ENCODE data around the gene SRF. TPM values are rescaled to one million over a fixed set of nuclear protein-coding genes. Genes with fewer than 3 reads are reported as not detected.

SRF gene
- 21.2 TPM for polyA plus RNA-seq (2013)

GRCh38 chr6:43170931-43171706 lies at the start of gene SRF:
TSS of gene SRF (plus strand) at chr6:43171269. CDS start at chr6:43171657, 388 bp downstream.
- Histone ChIP-seq H3K27ac (ENCODE audit: insufficient read depth in 1 of 2, low read depth in 1 of 2, low read length in 2 of 2, poor library complexity in 1 of 2, severe bottlenecking in 2 of 2) (peak within 1 kb of the TSS; percentile 61 to 87), H3K4me3 (ENCODE audit: control insufficient read depth in 1 of 7, extremely low read depth in 1 of 7, insufficient read depth in 4 of 7, low read depth in 2 of 7, low read length in 6 of 7) (peak within 1 kb of the TSS; percentile 71 to 90 (median 85)), H3K27me3 (replicated peaks in 2 of 5; ENCODE audit: control insufficient read depth in 4 of 5, insufficient read depth in 5 of 5, low read length in 4 of 5) (no peaks in the 10 kb centered on the region), H3K4me1 (ENCODE audit: control extremely low read depth in 1 of 4, control insufficient read depth in 4 of 4, insufficient read depth in 4 of 4, low read length in 3 of 4) (peaks cover 17 to 46% (median 40%) of the 10 kb centered on the region in 4 experiments), H3K9me3 (ENCODE audit: control extremely low read depth in 1 of 5, control insufficient read depth in 4 of 5, insufficient read depth in 2 of 5, low read depth in 1 of 5, low read length in 4 of 5) (no peaks in the 10 kb centered on the region), H3K36me3 (ENCODE audit: control insufficient read depth in 4 of 4, insufficient read depth in 4 of 4, low read length in 3 of 4) (peaks cover 2 to 15% (median 5%) of the 10 kb centered on the region in 4 experiments)
- CTCF ChIA-PET = interaction anchor here (0.6 to 2.1 kb wide), 6 partner anchors 7 to 588 kb away, joined by 3 to 8 read pairs (median 4); partner anchors contain the start of genes CUL9 and DNPH1
- POLR2A ChIA-PET = interaction anchor here (0.5 to 1.2 kb wide), 2 partner anchors 11 to 427 kb away, joined by 3 read pairs; partner anchors contain the start of gene CUL9
- DNase-seq = peak; percentile 99 to 100 (median 99)
- 0% methylated on average over 62 of the region's 83 CpGs for WGBS (ENCODE audit: insufficient coverage)

- 71% methylated on average over 1 of the region's 2 CpGs for WGBS (ENCODE audit: insufficient coverage)
- Histone ChIP-seq H3K27ac (ENCODE audit: insufficient read depth in 1 of 2, low read depth in 1 of 2, low read length in 2 of 2, poor library complexity in 1 of 2, severe bottlenecking in 2 of 2) (no peak overlapping the region), H3K27me3 (replicated peaks in 2 of 5; ENCODE audit: control insufficient read depth in 4 of 5, insufficient read depth in 5 of 5, low read length in 4 of 5) (no peaks in the 10 kb centered on the region), H3K36me3 (ENCODE audit: control insufficient read depth in 4 of 4, insufficient read depth in 4 of 4, low read length in 3 of 4) (no peaks in the 10 kb centered on the region), H3K4me1 (ENCODE audit: control extremely low read depth in 1 of 4, control insufficient read depth in 4 of 4, insufficient read depth in 4 of 4, low read length in 3 of 4) (no peaks in the 10 kb centered on the region), H3K4me3 (ENCODE audit: control insufficient read depth in 1 of 7, extremely low read depth in 1 of 7, insufficient read depth in 4 of 7, low read depth in 2 of 7, low read length in 6 of 7) (no peak overlapping the region), H3K9me3 (ENCODE audit: control extremely low read depth in 1 of 5, control insufficient read depth in 4 of 5, insufficient read depth in 2 of 5, low read depth in 1 of 5, low read length in 4 of 5) (no peaks in the 10 kb centered on the region)
- no peak for DNase-seq
- CTCF ChIA-PET = interaction anchor here (1.0 to 1.1 kb wide), 2 partner anchors 21 to 23 kb away, joined by 3 read pairs; no protein-coding TSS in a partner anchor
- POLR2A ChIA-PET = no interaction called here
Measured at GRCh38 chr6:43122146-43122545, 48.9 kb upstream of the SRF start.

GRCh38 chr6:43123461-43124314 lies 47.4 kb upstream of the SRF start:
- 96% methylated on average over 23 of the region's 25 CpGs for WGBS (ENCODE audit: insufficient coverage)
- CTCF ChIA-PET = interaction anchor here (0.8 to 3.1 kb wide), 5 partner anchors 11 to 52 kb away, joined by 3 to 19 read pairs (median 3); no protein-coding TSS in a partner anchor
- H3K27me3 ChIP-seq (replicated peaks in 2 of 5; ENCODE audit: control insufficient read depth in 4 of 5, insufficient read depth in 5 of 5, low read length in 4 of 5) = no peaks in the 10 kb centered on the region
- no peaks in the 10 kb centered on the region for H3K36me3 ChIP-seq (ENCODE audit: control insufficient read depth in 4 of 4, insufficient read depth in 4 of 4, low read length in 3 of 4)
- H3K9me3 ChIP-seq (ENCODE audit: control extremely low read depth in 1 of 5, control insufficient read depth in 4 of 5, insufficient read depth in 2 of 5, low read depth in 1 of 5, low read length in 4 of 5) = no peaks in the 10 kb centered on the region
- no peaks in the 10 kb centered on the region for H3K4me1 ChIP-seq (ENCODE audit: control extremely low read depth in 1 of 4, control insufficient read depth in 4 of 4, insufficient read depth in 4 of 4, low read length in 3 of 4)
- POLR2A ChIA-PET = interaction anchor here (0.5 kb wide), 1 partner anchor 241 kb away, joined by 4 read pairs; no protein-coding TSS in a partner anchor
- no peak overlapping the region for H3K27ac ChIP-seq (ENCODE audit: insufficient read depth in 1 of 2, low read depth in 1 of 2, low read length in 2 of 2, poor library complexity in 1 of 2, severe bottlenecking in 2 of 2)
- H3K4me3 ChIP-seq (ENCODE audit: control insufficient read depth in 1 of 7, extremely low read depth in 1 of 7, insufficient read depth in 4 of 7, low read depth in 2 of 7, low read length in 6 of 7) = no peak overlapping the region
- no peak for DNase-seq

- ChIA-PET CTCF (interaction anchor here (0.7 to 3.1 kb wide), 5 partner anchors 10 to 109 kb away, joined by 3 to 19 read pairs (median 3); no protein-coding TSS in a partner anchor), POLR2A (no interaction called here)
- H3K27me3 ChIP-seq (replicated peaks in 2 of 5; ENCODE audit: control insufficient read depth in 4 of 5, insufficient read depth in 5 of 5, low read length in 4 of 5) = no peaks in the 10 kb centered on the region
- H3K27ac ChIP-seq (ENCODE audit: insufficient read depth in 1 of 2, low read depth in 1 of 2, low read length in 2 of 2, poor library complexity in 1 of 2, severe bottlenecking in 2 of 2) = no peak overlapping the region
- no peak for DNase-seq
- H3K4me1 ChIP-seq (ENCODE audit: control extremely low read depth in 1 of 4, control insufficient read depth in 4 of 4, insufficient read depth in 4 of 4, low read length in 3 of 4) = peaks cover 0 to 2% (median 0%) of the 10 kb centered on the region in 4 experiments
- no peak overlapping the region for H3K4me3 ChIP-seq (ENCODE audit: control insufficient read depth in 1 of 7, extremely low read depth in 1 of 7, insufficient read depth in 4 of 7, low read depth in 2 of 7, low read length in 6 of 7)
- 88% methylated on average over 4 of the region's 6 CpGs for WGBS (ENCODE audit: insufficient coverage)
- no peaks in the 10 kb centered on the region for H3K9me3 ChIP-seq (ENCODE audit: control extremely low read depth in 1 of 5, control insufficient read depth in 4 of 5, insufficient read depth in 2 of 5, low read depth in 1 of 5, low read length in 4 of 5)
- H3K36me3 ChIP-seq (ENCODE audit: control insufficient read depth in 4 of 4, insufficient read depth in 4 of 4, low read length in 3 of 4) = no peaks in the 10 kb centered on the region
Measured at GRCh38 chr6:43124481-43124880, 46.6 kb upstream of the SRF start.

GRCh38 chr6:43125119-43125518 lies 46.0 kb upstream of the SRF start:
- DNase-seq = no peak
- Histone ChIP-seq H3K9me3 (ENCODE audit: control extremely low read depth in 1 of 5, control insufficient read depth in 4 of 5, insufficient read depth in 2 of 5, low read depth in 1 of 5, low read length in 4 of 5) (no peaks in the 10 kb centered on the region), H3K27ac (ENCODE audit: insufficient read depth in 1 of 2, low read depth in 1 of 2, low read length in 2 of 2, poor library complexity in 1 of 2, severe bottlenecking in 2 of 2) (no peak overlapping the region), H3K4me1 (ENCODE audit: control extremely low read depth in 1 of 4, control insufficient read depth in 4 of 4, insufficient read depth in 4 of 4, low read length in 3 of 4) (peaks cover 0 to 5% (median 0%) of the 10 kb centered on the region in 4 experiments), H3K27me3 (replicated peaks in 2 of 5; ENCODE audit: control insufficient read depth in 4 of 5, insufficient read depth in 5 of 5, low read length in 4 of 5) (no peaks in the 10 kb centered on the region), H3K36me3 (ENCODE audit: control insufficient read depth in 4 of 4, insufficient read depth in 4 of 4, low read length in 3 of 4) (no peaks in the 10 kb centered on the region), H3K4me3 (ENCODE audit: control insufficient read depth in 1 of 7, extremely low read depth in 1 of 7, insufficient read depth in 4 of 7, low read depth in 2 of 7, low read length in 6 of 7) (no peak overlapping the region)
- WGBS (ENCODE audit: insufficient coverage) = 90% methylated on average over 4 of the region's 6 CpGs
- CTCF ChIA-PET = interaction anchor here (0.7 to 3.1 kb wide), 6 partner anchors 8 to 109 kb away, joined by 3 to 19 read pairs (median 4); no protein-coding TSS in a partner anchor
- POLR2A ChIA-PET = interaction anchor here (0.6 to 1.0 kb wide), 2 partner anchors 58 to 82 kb away, joined by 3 to 4 read pairs; no protein-coding TSS in a partner anchor

- H3K27me3 ChIP-seq (replicated peaks in 2 of 5; ENCODE audit: control insufficient read depth in 4 of 5, insufficient read depth in 5 of 5, low read length in 4 of 5) = no peaks in the 10 kb centered on the region
- peaks cover 0 to 5% (median 0%) of the 10 kb centered on the region in 4 experiments for H3K4me1 ChIP-seq (ENCODE audit: control extremely low read depth in 1 of 4, control insufficient read depth in 4 of 4, insufficient read depth in 4 of 4, low read length in 3 of 4)
- H3K4me3 ChIP-seq (ENCODE audit: control insufficient read depth in 1 of 7, extremely low read depth in 1 of 7, insufficient read depth in 4 of 7, low read depth in 2 of 7, low read length in 6 of 7) = no peak overlapping the region
- peaks cover 0 to 3% (median 0%) of the 10 kb centered on the region in 4 experiments for H3K36me3 ChIP-seq (ENCODE audit: control insufficient read depth in 4 of 4, insufficient read depth in 4 of 4, low read length in 3 of 4)
- WGBS (ENCODE audit: insufficient coverage) = 100% methylated on average over 1 of the region's 1 CpG
- ChIA-PET POLR2A (interaction anchor here (1.0 kb wide), 1 partner anchor 83 kb away, joined by 3 read pairs; no protein-coding TSS in a partner anchor), CTCF (interaction anchor here (0.9 to 3.1 kb wide), 8 partner anchors 9 to 123 kb away, joined by 3 to 19 read pairs (median 4); no protein-coding TSS in a partner anchor)
- no peak for DNase-seq
- H3K9me3 ChIP-seq (ENCODE audit: control extremely low read depth in 1 of 5, control insufficient read depth in 4 of 5, insufficient read depth in 2 of 5, low read depth in 1 of 5, low read length in 4 of 5) = no peaks in the 10 kb centered on the region
- H3K27ac ChIP-seq (ENCODE audit: insufficient read depth in 1 of 2, low read depth in 1 of 2, low read length in 2 of 2, poor library complexity in 1 of 2, severe bottlenecking in 2 of 2) = no peak overlapping the region
Measured at GRCh38 chr6:43125555-43125954, 45.5 kb upstream of the SRF start.

Measured in common myeloid progenitor, CD34-positive (primary cell).